Measurements from ENCODE around the gene NPEPPS.
A peak's percentile ranks its signal among the peaks of the same experiment; 100 is the strongest.

DNA sequence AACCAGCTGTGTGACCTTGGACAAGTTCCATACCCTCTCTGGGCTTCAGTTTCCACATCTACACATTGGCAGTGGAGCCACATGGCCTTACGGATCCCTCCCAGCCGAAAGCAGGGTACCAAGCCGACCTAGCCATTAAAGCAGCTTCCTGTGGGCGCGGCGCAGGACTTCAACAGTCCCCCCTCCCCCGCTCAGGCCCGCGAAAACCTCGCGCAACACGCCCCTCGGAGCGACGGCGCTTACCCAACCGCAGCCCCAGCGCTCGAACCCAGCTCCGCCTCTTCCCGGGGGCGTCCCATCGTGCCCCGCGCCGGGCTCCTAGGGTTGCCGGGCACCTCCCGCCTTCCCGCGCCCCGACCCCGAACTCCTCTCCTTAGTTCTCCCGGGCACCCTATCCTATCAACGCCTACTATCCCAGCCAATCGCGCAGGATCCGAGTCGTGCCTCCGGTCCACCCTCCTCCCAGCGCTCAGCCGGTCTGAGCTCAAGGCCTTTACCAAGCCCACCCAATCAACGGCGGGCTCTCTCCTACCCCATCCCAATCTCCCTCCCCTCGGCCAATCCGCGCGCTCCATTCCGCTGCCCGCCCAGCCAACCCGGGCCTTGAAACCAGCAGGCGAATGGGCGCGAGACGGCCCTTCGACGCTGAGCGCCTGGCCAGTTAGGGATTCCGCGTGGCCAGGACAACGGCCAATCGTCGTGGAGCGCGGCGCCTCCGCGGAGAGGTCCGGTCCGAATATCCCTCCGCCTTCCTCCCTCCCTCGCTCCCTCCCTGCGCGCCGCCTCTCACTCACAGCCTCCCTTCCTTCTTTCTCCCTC, 118.5 kb downstream of the NPEPPS start, which contains the start of gene KPNB1:
- no peak for TF ChIP-seq EZH2phosphoT487 (IDR thresholded peaks at IDR 0.05; ENCODE audit: borderline replicate concordance, low read depth)
- TF ChIP-seq POLR2AphosphoS5 (IDR thresholded peaks at IDR 0.05; ENCODE audit: low read depth, low read length) = peak; percentile 71
- TF ChIP-seq, protein P1, sequence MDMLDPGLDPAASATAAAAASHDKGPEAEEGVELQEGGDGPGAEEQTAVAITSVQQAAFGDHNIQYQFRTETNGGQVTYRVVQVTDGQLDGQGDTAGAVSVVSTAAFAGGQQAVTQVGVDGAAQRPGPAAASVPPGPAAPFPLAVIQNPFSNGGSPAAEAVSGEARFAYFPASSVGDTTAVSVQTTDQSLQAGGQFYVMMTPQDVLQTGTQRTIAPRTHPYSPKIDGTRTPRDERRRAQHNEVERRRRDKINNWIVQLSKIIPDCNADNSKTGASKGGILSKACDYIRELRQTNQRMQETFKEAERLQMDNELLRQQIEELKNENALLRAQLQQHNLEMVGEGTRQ (IDR thresholded peaks at IDR 0.05; ENCODE audit: borderline replicate concordance, low read depth, low read length) = no peak

All from SK-N-SH (cell line).